GM19043 (cell line): ENCODE data around the gene ITPR1.

Experiments
- ATAC-seq: cut with Tn5 transposase; IDR thresholded peaks from one replicate; pipeline ENCODE4 v1.9.1; 2021; ENCODE audit warnings: low read depth; ENCODE audit not compliant: unreplicated experiment

The ITPR1 gene

GRCh38 chr3:4834403-4834866 is 341.3 kb downstream of the ITPR1 start:
- ATAC-seq = peak; percentile 50

GRCh38 chr3:4835616-4836043 is 342.5 kb downstream of the ITPR1 start:
- no peak for ATAC-seq

- ATAC-seq = no peak
Observed at GRCh38 chr3:4836516-4836915, 343.4 kb downstream of the ITPR1 start.

GRCh38 chr3:4837374-4837930 is 344.3 kb downstream of the ITPR1 start:
- ATAC-seq = no peak

DNA sequence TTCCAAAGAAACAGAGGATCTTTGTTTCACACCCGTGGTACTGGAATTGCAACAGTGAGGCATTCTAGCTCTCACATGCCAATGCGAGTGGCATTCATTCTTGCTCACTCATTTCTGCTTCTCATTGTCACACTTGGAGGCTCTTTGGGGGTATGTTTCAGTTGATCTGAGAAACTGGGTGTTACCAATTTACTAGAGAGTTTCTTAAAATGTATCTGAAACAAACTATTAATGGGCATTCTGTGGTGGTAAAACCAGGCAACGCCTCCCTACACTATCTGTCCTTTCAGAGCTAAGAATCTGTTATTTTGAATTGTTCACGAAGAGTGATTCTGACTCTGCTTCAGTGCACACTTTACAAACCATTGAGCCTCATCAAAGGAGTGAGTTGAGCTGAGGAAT is 345.5 kb downstream of the ITPR1 start:
- peak; percentile 54 for ATAC-seq

- no peak for ATAC-seq
Observed at GRCh38 chr3:4839278-4839677, 346.1 kb downstream of the ITPR1 start.

DNA sequence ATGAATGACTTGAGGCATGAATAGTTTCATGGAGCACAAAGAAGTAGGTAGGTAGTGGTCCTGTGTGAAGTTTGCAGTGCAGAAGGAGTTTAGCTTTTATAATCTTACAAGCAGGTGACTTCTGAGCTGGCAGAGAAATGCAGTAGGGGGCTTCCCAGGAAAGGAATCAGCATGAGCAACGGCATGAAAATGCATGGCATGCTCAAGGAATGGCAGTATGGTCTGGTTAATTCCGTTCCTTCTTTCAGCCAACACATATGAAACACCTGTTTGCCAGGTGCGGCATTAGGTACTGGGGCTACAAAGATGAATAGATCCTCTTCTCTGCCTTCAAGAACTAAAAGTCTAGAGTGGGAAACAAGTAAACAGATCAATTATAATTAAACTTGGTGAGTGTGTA is 348.1 kb downstream of the ITPR1 start:
- ATAC-seq = no peak

- ATAC-seq = no peak
Observed at GRCh38 chr3:4841776-4842440, 348.8 kb downstream of the ITPR1 start.

GRCh38 chr3:4843619-4844018 is 350.5 kb downstream of the ITPR1 start:
- ATAC-seq = no peak

- ATAC-seq = peak; percentile 85
Observed at GRCh38 chr3:4845882-4846281, 352.7 kb downstream of the ITPR1 start.

- no peak for ATAC-seq
Observed at GRCh38 chr3:4846543-4846942, 353.4 kb downstream of the ITPR1 start.

DNA sequence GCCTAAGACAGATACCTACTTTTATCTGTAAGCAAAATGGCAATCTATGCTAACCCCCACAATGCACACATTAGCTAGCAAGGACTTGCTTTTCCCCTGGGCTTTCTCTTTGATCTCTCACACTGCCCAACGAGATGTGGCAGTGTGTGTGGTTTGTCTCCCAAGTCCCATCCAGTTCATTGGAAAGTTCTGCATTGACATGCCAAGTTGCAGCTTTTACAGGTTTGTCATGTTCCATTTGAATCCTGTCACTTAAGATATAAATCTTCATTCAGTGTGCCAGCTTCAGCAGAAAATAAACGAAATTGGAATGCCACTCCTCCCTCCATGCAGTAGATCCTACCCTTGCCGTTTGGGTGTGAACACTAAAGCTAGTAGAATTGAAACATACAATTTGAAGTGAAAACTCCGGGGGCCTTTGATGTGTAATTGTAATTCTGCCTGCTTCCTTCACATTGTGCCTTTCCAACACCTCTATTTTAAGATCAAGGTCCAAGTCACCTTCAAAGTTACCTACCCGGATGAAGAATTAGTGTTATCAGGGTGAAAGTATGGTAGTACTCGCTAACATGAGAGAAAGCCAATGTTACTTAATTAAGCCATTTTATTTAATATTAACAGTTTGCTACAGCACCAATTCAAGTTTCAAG is 355.2 kb downstream of the ITPR1 start:
- ATAC-seq = no peak

DNA sequence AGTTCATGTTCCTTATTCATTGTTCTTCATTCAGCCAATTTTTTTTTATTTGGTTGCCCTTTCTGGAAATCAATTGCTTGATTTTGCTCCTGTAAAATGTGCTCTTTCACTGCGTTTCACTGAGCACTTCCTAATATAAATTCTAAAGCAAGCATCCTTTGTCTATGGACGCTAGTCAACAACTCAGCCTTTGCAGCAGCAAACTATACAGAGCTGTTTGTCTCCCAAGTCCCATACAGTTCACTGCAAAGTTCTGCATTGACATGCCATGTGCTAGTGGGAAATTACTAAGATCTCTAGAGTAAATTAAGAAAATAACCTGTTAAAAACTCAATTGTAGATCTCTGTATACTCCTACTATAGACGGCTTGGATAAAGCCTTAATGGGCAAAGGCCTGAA is 356.0 kb downstream of the ITPR1 start:
- ATAC-seq = no peak

GRCh38 chr3:4849739-4850138 is 356.6 kb downstream of the ITPR1 start:
- no peak for ATAC-seq

DNA sequence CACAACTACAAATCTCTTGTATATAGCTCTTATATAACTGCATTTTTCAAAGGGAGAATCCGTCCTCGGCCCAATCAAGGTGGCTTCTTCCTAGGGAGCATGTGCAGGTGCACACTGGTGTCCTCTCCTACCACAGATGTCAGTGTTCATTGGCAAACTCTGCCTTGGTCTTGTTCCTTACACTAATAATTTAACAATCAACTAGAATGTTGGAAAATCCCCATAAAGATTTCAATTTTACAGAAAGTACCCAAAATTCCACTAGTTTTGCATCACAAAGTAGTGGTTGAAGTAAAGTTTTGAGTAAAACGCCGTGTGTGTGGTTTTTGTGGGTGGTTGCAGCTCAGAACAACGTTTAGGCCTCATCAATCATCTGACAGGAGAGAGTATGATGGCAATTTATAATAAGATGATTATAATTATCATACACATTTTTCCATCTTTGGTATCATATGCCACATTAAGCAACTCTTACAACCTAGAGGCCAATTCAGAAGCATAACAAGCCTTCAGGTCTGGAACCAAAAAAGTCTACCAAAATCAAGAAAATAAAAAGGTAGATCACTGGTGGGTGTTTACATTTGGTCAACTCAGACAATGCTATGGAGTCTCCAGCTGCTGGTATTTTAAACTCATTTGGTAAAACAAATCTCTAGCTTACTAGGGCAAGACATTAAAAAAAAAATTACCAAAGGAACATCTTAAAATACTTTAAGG is 357.2 kb downstream of the ITPR1 start:
- no peak for ATAC-seq

DNA sequence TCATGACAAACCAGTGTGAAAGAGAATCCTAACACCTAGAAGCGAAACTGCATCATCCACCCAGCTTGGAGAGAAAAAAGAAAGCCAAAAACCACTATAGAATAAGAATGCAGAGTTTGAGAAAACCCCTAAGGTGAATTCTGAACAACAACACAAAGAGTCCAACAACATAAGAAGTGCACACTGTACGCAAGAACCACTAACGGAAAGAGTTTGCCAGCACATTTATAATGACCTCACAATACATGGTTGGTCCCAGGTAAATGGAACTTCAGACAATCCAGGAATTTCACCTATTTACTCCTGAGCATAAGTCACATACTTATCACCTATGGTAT is 357.7 kb downstream of the ITPR1 start:
- ATAC-seq = peak; percentile 35

DNA sequence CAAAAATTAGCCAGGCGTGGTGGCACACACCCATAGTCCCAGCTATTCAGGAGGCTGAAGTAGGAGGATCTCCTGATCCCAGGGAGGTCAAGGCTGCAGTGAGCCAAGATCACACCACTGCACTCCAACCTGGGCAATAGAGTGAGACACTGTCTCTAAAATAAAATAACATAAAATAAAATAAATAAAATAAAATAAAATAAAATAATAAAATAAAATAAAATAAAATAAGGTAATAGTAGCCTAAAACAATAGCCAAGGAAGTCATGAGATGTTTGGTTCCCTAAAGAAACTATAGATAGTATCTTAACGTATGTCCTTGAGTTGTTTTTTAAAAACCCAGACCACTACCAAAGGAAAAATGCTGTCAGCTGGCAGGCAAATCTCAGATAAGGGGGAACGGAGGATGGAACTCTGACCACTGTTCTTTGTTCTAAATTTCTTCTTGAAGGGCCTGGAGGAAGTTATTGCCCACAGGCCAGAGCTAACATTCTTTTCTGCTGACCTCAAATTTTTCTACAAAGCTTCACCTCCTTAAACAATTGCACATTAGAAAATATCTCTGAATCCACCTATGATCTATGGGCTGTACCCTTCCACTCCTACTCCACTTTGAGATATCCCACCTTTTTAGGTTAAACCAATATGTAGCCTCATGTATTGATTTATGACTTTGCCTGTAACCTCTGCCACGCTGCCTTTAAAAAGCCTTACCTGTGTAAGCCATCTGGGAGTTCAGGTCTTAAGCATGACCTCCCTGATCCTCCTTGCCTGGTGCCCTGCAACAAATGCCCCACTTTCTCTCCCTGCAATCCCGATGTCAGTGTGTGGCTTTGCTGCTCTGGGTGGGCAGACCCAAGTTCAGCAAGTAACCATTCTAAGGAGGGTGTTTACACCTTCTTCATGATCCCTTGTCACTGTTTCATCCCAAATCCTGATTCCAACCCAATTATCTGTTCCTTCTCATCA is 359.9 kb downstream of the ITPR1 start:
- ATAC-seq = no peak

DNA sequence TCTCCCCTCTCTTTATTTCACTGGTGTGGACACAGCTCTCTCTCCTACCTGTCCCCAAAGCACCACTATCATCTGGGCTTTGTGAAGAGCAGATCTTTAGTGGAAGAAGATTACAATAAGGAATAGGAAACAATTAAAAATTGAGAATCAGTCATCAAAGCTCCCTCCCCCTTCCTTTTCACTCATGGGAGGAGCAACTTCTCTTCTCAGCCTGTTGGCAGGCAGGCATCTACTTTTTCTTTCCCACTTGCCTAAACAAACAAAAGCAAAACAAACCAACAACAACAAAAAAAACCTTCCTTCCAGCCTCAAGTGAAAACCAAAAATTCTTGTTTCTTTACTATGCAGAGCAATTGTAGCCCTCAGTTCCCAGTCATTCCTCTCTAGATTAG is 360.6 kb downstream of the ITPR1 start:
- no peak for ATAC-seq

DNA sequence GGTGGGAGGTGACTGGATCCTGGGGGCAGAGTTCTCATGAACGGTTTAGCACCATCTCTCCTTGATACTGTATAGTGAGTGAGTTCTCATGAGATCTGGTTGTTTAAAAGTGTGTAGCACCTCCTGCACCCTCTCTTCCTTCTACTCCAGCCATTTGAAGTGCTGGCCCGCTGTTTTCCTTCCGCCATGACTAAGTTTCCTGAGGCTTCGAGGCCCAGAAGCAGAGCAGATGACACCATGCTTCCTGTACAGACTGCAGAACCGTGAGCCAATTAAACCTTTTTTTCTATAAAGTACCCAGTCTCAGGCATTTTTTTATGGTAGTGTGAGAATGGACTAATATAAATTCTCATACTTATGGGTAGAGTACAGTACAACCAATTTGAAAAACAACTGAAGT is 362.5 kb downstream of the ITPR1 start:
- ATAC-seq = no peak

GRCh38 chr3:4856136-4856535 is 363.0 kb downstream of the ITPR1 start:
- ATAC-seq = no peak
